HEK293 (cell line): ENCODE results near the gene DUSP21.

Source experiments
- TRIM28 ChIP-seq: IDR thresholded peaks from 2 replicates; pipeline ENCODE4 v1.6.1; 2011; ENCODE audit warnings: low read length, control low read depth, borderline replicate concordance
- TF ChIP-seq, protein P1 (sequence below): fragments of 450-650 bp; formaldehyde crosslinking; IDR thresholded peaks from 2 replicates; pipeline ENCODE4 v1.5.1; 2016; ENCODE audit warnings: missing biosample characterization, missing genetic modification characterization

DNA sequence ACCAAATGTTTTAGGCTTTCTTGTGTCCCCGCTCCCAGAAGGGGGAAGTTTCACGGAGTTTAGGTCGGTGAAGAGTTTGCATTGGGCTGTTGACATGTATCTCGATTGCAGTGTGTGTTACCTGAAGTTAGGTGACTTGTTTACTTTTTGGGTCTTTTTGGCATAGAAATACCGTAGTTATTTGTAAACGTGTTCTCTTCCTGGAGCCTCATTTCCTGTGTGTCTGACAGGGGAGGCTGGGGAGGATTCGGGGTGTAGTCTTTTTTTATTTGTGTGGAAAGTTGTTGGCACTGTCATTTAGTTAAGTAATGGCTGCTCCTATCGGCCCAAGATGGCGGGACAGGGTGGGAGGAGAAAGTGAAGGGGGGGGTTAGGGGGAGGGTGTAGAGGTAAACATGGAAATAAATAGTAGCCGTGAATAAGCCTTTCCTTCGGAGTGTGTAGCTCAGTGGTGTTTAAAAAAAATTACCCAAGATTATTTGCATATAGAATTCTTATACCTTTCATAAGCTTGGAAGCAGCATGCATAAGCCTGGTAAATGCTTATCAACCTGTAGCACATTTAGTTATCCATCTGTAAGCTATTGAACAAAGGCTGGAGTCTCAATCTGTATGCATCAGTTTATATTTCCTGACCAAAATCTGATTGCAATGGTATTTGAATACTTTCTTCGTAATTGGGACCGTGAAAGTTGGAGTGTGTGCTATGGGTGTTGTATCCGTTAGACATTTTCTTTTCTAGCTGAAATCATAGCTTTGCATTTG, 30.8 kb downstream of the DUSP21 start:
- TF ChIP-seq TRIM28: no peak
- TF ChIP-seq, protein P1, sequence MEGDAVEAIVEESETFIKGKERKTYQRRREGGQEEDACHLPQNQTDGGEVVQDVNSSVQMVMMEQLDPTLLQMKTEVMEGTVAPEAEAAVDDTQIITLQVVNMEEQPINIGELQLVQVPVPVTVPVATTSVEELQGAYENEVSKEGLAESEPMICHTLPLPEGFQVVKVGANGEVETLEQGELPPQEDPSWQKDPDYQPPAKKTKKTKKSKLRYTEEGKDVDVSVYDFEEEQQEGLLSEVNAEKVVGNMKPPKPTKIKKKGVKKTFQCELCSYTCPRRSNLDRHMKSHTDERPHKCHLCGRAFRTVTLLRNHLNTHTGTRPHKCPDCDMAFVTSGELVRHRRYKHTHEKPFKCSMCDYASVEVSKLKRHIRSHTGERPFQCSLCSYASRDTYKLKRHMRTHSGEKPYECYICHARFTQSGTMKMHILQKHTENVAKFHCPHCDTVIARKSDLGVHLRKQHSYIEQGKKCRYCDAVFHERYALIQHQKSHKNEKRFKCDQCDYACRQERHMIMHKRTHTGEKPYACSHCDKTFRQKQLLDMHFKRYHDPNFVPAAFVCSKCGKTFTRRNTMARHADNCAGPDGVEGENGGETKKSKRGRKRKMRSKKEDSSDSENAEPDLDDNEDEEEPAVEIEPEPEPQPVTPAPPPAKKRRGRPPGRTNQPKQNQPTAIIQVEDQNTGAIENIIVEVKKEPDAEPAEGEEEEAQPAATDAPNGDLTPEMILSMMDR: no peak
